ENCODE measurements around the gene RNF11.
"Not testable (repeated sequence)": the region's sequence is repeated elsewhere in the genome, so short reads cannot be mapped to it uniquely, and the experiment has no call there.

The RNF11 gene, protein sequence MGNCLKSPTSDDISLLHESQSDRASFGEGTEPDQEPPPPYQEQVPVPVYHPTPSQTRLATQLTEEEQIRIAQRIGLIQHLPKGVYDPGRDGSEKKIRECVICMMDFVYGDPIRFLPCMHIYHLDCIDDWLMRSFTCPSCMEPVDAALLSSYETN

DNA sequence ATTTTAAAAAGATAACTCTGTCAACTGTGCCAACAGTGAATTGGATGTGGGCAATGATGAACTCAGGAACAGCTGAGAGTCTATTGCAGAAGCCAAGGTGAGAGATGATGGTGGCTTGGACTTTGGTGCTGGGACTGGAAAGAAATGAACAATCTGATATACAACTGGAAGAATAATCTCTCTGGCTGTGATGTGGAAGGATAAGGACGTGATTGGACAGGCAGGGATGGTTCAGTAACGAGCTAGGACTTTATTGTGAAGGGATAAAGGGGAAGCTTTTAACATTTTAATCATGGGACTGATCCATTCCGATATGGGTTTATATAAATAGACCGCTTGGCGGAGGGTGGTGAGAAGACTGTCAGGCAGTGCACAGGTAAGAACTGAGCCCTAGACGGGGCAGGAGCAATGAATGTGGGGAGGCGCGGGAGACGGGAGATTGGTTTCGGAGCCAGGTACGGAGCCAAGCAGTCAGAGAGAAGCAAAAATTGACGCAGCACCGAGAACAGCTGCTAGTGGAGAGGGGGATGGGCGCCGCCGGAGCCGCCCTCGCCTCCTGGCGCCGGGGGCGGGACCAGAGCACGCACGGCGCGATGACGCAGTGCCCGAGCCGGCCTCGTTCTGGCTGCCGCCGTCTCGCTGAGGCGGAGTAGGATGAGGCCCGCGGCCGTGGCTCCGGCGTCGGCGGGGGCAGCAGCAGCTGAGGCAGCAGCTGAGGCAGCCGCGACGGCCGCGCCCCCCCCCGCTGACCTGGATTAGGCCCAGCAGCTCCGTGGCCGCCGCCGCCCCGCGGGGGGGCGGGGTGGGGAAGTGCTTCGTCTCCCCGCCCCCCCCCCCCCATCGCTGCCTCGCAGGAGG, at the start of gene RNF11:
RNF11 (plus strand) TSS at position 601 of the 858 bp plus-strand sequence. CDS start 484 bp downstream, outside the sequence.
- no peak for FAIRE-seq

DNA sequence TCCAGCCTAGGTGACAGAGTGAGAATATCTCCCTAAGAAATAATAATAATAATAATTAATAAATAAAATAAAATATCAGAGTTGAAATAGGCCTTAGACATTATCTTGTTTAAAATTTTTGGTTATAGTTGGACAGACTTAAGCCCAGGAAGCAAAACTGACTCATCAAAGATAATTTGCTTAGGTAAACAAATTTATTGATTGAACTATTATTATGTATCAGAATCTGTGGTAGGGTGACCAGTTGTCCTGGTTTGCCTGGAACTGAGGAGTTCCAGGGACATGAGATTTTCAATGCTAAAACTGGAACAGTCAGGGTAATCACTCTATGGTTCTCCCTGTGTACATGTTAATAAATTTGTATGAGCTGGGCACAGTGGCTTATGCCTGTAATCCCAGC, 47.8 kb upstream of the RNF11 start:
- FAIRE-seq: no peak

DNA sequence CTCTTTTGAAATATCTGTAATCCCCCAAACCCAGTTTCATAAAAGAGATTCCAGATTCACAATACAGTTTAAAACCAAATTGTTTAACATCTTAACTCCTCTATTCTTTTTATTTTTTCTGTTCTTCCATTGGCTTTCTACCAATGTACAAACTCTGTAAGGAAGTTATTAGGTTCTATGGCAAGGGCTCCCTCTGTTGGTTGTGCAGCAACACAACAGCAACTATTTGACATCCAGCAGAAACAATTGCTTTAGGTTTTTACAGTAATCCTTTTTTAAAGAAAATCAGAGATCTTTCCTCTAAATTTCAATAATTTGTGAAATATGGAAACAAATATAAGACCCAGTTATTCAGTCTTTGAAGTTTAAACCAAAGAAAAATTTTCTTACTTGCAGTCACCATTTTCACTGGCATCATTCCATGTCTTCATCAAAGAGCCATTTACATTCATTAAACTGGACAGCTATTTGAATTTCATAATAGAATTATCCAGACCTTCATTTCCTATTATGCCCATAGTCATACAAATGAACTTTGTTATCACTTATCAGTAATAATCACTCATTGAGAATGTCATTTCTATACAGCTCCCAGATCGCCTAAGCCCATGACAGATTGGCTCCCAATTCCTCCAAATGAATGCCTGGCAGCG, 46.5 kb upstream of the RNF11 start:
- peak; percentile 92 for FAIRE-seq

DNA sequence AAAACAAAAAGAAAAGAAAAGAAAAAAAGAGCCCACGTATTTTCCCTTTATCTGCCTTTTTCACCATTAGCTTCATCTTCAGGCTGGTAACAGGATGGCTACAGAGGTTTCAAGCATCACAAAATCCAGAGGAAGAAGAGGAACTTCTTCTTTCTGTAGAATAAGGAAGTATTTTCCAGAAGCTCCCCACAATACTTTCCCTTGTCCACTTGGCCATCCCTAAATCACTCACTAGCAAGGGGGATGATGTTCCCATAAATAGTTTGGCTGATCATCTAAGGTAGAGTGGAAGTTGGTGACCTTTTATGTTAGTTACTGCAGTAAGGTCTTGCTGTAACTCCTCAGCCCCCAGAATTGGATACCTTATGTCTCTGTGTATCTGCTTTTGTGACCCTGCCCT, 45.1 kb upstream of the RNF11 start:
- no peak for FAIRE-seq

DNA sequence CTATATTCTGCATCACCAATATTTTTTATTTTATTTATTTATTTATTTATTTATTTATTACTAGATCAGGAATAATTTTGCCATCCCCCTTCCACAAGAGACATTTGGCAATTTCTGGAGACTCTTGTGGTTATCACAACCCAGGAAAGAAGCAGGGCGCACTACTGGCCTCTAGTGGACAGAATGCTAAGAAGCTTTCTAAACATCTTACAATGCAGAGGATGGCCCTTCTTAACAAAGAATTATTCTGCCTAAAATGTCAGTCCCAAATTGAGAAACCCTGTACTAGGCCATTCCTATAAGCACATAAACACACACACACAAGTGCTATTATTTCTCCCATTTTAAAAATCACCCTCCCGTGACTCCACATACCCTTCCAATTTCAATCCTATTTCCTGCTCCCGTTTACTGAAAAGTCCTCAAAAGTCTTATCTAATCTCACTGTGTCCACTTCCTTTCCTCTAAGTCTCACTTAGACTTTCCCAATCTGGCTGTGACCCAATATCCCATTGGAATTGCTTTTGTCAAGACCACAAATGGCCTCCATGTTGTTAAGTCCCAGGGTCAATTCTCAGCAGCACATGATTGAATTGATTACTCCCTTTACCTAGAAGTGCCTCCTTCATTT, 43.7 kb upstream of the RNF11 start:
- FAIRE-seq: no peak

DNA sequence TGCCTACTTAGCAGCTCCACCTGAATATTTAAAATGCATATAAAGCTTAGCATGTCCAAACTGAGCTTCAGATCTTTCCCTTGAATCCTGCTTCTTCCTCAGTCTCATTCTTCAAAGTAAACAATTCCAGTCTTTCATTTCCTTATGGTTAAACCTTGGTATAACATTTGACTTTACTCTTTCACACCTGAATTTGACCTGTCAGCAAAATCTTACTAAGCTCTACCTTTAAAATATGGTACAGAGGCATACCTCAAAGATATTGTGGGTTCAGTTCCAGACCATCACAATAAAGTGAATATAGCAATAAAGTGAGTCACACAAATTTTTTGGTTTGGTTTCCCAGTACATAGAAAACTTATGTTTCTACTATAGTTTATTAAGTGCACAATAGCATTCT, 42.5 kb upstream of the RNF11 start:
- no peak for FAIRE-seq

DNA sequence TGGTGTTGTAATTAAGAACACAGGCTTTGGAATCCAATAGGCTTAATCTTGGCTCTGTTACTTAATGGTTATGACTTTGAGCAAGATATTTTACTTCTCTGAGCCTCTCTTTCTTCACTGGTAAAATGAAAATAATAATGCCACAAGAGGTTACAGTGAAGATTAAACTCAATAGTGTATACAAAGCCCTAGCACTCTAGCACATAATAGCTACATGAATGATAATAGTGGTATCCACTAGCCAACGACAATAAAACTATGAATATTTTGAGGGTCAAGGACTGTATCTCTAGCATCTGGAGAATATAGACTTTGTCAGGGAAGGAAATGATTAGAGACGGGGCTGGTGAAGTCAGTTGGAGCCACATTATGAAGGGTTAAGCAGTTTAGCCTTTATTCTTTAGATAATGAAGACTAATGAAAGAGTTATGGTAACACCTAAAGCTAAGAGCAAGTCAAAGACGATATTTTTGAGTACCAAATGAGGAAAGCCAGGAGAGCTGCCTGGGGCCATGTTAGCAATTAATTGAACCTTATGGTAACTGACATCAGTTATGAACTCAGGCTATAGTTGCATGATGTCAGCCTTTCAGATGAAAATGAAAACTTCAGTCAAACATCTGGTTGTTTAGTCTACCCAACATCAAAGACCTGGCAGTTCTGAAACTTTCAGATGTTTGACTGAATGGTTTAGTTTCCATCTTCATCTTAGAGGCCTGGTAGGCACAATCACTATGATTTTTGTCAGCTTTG, 32.8 kb upstream of the RNF11 start:
- FAIRE-seq: no peak

DNA sequence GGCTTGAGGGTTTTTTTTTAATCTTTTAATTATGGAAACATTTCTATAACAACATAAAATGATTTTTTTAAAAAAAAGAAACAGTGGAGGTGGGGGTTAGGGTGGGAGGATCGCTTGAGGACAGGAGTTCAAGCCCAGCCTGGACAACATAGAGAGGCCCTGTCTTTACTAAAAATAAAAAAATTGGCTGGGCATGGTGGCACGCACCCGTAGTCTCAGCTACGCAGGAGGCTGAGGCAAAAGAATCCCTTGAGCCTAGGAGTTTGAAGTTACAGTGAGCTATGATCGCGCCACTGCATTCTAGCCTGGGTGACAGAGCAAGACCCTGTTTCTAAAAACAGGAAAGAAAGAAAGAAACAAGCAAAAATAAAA, 32.2 kb upstream of the RNF11 start:
- FAIRE-seq: no peak

DNA sequence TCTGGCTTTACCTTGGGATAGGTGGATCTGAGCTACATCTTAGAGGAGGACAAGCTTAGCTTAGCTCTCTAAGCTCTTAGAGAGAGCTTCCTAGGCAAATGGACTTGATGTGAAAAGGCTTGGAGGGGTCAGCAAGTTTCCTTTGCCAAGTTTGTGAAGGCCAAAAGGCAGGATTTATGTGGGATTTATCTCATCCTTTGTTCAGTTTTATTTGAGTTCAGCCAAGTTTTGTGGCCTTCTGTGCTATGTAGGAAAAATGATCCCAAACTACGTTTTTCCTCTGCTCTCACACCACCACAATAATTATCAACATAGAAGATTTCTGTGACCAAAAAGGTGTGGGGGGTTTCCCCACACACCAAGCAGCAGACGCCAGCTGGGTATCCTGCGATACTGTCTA, 26.0 kb upstream of the RNF11 start:
- no peak for FAIRE-seq

DNA sequence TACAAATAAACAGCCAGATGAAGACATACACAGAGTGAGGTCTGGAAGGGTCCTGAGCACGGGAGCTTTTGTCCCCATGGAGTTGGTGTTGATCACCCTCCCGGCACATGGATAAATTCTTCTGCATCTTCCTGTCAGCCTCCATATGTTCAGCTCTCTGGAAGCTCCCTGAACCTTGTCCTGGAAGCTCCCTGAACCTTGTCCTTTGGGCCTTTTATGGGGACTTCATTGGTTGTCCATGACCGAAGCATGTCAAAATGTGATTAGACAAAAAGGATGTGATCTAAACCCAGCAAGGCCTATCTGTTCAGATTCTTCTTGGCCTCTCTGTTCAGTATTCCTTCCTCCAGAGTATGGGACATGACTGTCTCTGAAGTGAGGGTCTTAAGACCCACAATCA, 25.4 kb upstream of the RNF11 start:
- no peak for FAIRE-seq

DNA sequence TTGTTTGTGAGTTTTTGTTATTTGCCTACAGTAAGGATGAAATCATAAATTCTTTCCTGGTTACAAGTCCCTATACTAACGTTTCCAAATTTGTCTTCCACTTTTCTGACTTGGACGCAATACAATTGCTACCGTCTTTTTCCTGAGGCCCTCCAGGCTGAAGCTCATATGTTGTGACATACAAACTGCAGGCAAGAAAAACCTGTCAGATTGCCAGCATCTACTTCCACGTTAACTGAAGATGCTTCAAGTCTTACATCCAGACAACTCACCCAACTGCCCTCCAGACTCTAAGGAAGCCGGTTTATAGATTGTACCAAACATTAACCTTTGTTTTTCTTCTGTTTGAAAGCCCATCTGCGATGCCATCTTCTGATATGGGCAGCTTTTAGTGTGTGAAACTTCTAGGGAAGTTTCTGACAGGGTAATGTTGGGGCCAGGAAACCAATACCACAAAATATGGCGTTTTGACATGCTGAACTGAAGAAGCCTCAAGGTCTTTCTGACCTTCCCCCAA, 21.4 kb upstream of the RNF11 start:
- no peak for FAIRE-seq

DNA sequence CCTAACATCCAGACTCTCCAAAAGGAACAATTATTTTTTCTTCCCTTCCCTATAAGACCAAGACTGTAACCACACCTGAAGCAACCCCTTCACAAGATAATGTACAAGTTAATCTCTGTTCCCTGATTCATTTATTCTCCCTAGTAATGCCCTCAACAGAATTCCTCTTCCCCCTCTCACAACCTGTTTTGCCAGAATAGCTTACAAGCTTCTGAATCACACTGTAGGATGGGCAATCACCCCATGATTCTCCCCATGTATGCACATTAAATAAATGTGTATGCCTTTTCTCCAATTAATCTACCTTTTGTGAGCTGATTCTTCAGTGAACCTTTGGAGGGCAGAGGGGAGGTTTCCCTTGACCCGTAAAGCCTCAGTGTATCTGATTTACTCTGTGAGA, 20.9 kb upstream of the RNF11 start:
- FAIRE-seq: no peak

DNA sequence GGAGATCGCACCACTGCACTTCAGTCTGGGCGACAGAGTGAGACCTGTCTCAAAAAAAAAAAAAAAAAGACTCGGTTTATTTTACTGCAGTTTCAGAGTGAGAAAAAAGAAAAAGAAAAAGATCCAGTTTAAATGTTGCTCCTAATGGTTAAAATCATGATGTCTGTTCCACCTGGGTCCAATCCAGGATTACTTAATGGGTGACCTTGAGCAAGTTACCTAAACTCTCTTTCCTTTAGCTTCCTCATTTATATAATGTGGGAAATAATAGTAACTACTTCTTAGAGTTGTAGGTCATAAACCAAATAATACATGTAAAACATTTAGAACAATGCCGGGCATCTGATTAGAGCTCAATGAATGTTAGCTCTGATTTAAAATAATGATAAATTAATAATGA, 19.4 kb upstream of the RNF11 start:
- FAIRE-seq: no peak

DNA sequence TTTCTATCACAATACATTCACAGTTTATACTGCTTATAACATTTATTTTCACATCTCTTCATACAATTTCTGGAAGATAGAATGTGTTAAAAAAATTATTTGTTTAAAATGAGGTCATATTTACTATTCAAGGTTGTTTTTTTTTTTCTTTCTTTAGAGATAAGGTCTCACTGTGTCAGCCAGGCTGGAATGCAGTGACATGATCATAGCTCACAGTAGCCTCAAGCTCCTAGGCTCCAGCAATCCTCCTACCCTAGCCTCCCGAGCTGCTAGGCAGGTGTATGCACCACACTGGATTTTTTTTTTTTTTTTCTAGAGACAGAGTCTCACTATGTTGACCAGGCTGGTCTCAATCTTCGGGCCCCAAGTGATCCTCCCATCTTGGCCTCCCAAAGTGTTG, 19.0 kb upstream of the RNF11 start:
- no peak for FAIRE-seq

DNA sequence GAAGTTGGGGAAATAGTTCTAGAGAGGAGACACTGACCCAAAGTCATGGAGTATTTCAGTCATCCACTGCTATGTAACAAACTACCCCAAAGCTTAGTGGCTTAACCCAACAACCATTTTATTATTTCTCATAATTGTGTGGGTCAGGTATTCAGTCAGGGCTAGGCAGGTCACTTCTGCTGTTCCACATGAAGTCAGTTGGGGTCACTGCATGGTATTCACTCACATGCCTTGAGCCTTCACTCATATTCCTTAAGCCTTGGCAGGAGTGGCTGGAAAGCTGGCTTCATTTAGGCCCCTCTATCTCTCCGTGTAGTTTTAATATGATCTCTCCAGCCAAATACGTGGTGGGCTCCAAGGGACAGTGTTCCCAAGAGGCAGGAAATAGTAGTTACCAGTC, 17.5 kb upstream of the RNF11 start:
- FAIRE-seq: no peak

DNA sequence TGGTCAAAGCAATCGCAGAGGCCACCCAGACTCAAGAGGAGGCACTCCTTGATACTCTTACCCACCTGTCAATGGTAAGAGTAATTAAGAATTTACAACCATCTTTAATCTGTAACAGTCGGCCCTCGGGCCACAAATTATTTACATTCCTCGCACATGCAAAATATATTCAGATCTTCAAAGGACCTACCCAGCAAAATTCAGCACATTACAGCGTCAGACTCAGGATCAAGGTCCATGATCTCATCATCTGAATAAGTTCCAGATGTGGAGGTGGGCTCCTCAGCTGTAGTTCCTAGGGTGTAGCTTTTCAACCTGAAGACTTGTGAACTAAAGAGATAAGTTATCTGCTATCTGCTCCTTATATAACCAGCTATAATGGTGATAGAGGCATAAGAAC, 17.1 kb upstream of the RNF11 start:
- FAIRE-seq: no peak

DNA sequence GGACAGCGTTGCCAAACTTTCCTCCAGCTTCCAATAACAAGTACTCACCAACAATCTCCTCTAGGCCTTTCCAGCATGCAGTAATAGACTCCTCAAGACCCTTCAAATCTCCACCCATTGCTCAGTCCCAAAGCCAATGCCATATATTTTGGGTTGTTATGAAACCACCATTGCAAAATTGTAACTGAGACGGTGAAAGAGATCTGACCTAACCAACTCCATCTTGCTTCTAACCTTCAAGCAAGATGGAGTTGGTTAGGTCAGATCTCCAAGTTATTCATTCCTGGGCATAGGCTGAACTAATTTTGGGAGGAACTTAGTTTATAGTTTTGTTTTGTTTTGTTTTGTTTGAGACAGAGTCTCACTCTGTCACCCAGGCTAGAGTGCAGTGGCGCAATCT, 14.5 kb upstream of the RNF11 start:
- FAIRE-seq: not testable (repeated sequence)

DNA sequence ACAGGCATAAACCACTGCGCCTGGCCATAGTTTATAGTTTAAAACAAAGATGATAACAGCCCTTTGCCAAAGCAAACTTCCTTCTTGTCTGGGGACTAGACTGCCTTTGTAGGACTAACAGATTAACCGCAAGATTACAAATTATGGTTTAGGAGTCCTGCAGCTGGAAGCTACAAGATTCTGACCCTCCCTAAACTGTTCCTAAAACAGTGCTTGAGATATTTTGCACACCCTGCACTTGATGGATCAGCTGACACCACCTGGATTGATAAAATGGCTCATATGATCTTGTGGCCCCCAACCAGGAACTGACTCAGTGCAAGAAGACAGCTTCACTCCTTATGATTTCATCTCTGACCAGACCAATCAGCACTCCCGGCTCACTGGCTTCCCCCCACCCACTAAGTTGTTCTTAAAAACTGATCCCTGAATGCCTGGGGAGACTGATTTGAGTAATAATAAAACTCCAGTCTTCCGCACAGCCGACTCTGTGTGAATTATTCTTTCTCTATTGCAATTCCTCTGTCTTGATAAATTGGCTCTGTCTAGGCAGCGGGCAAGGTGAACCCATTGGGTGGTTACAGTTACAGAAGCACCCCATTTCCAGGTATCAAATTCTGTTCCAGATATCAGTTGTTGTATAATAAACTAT, 13.8 kb upstream of the RNF11 start:
- FAIRE-seq: no peak

DNA sequence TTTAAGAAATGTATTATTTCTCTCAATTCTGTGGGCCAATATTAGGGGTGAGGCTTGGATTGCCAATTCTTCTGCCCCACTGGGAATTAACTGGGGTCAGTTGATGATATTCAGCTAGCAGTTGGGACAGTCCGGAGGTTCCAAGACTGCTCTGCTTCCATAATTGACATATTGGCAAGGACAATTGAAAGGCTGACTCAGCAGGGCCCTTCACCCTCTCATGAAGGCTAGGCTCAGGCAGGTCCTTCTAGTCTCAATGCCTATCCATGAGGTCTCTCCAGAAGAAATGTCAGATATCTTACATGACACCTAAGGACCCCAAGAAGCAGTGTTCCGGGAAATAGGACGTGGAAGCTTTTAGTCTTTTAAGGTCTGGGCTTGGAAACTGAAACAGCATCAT, 13.3 kb upstream of the RNF11 start:
- no peak for FAIRE-seq

DNA sequence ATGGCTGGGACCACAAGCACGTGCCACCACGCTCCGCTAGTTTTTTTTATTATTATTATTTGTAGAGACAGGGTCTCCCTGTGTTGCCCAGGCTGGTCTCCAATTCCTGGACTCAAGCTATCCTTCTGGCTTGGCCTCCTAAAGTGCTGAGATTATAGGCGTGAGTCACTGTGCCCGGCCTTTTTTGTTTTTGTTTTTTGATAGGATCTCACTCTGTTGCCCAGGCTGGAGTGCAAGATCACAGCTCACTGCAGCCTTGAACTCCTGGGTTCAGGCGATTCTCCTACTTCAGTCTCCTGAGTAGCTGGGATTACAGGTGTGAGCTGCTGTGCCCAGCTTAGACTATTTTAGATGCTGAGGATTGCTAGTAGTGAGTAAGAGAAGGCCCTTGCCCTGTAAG, 11.8 kb upstream of the RNF11 start:
- FAIRE-seq: no peak

DNA sequence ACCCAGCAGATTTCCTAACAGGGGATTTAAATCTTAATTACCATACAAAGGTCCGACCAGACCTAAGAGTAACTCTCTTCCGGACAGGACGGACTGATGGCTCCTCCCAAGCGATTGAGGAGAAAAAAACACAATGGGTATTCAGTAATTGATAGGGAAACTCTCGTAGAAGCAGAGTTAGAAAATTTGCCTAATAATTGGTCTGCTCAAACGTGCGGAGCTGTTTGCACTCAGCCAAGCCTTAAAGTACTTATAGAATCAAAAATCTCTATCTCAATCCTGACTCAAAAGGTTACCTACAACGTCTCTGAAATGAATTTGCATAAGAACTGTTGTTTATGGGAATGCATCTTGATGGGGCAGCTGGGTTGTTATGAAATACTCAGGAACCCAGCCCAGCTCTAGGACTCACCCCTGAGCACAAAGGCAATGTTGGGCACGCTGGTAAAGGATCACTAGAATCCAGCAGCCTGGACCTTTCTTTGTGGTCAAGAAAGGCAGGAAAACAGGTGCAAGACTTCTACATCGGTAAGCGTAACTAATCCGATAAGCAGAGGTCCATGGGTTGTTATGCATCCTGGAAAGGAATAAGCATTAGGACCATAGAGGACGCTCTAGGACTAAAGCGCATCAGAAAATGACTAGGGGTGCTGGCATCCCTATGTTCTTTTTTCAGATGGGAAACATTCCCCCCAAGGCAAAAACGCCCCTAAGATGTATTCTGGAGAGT, 8.7 kb upstream of the RNF11 start:
- FAIRE-seq: not testable (repeated sequence)
